Measurements from ENCODE around the gene CYP3A5.

The CYP3A5 gene

DNA sequence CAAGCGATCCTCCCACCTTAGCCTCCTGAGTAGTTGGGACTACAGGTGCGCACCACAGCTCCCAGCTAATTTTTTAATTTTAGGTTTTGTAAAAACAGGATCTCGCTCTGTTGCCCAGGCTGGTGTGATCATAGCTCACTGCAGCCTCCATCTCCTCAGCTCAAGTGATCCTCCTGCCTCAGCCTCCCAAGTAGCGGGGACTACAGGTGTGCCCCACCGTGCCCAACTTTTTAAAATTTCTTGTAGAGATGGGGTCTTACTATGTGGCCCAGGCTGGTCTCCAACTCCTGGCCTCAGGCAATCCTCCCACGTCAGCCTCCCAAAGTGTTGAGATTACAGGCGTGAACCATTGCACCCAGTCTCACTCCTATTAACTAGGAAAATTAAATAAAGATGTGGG lies 74.3 kb downstream of the CYP3A5 start:
- no peak for DNase-seq

DNA sequence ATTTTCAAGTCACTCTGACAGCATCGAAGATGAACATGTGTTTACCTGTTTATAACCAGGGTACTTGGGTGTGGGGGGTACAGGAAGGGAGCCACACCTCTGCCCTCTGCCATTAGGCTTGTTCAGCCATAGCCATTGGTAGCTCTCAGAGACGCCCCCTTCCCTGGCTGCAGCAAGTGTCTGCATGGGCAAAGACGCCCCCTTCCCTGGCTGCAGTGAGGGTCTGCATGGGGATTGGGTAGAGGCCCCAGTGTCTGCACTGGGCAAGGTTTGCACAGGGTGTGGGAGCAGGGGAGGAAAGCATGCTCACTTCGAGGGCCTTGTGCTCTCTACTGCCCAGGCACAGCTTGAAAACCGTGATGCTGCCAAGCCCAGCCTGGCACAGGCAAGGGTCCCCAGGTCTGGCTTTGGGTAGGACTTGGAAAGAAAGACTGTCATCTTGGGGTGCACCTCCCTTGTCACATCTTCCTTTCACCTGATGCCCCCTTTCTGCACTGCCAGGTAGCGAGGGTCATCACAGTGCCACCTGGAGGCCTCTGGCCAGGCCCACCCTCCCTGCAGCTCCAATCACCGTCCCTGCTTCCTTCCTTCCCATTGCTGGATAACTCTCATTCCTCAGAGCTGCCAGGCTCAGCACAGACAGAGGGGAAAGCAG lies 78.0 kb downstream of the CYP3A5 start:
- no peak for DNase-seq

DNA sequence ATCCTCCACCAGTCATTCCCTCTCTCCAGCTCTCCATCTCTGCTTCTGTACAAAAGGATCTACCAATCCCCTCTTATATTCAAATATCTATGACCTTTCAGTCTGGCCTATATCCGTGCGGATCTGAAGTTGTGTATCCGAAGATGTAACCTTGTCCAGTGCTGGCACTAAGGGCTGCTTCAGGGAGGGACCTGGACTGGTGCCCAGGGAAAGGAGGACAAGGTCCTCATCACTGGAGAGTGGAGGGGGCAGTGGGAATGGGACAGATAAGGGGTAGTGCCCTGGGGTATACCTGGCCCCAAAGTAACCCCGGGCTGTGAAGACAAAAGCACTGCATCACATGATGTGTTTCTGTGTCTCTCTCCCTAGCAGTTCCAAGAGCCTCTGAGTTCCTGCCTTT lies 80.0 kb downstream of the CYP3A5 start:
- no peak for DNase-seq

Data from eye (tissue), 1 donor.